HG03558 (cell line): ENCODE data around the gene GLRX2.
A peak's percentile ranks its signal among the peaks of the same experiment; 100 is the strongest.
"Not testable (repeated sequence)": the region's sequence is repeated elsewhere in the genome, so short reads cannot be mapped to it uniquely, and the experiment has no call there.

Source experiments
- ATAC-seq: cut with Tn5 transposase; IDR thresholded peaks from one replicate; pipeline ENCODE4 v1.9.1; 2021; ENCODE audit warnings: moderate number of reproducible peaks; ENCODE audit not compliant: unreplicated experiment; ENCODE audit errors: extremely low read depth

Gene GLRX2, protein sequence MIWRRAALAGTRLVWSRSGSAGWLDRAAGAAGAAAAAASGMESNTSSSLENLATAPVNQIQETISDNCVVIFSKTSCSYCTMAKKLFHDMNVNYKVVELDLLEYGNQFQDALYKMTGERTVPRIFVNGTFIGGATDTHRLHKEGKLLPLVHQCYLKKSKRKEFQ

GRCh38 chr1:193104907-193105820 lies at the start of gene GLRX2:
Gene GLRX2 (minus strand): TSS chr1:193105414. CDS start chr1:193105382, 32 bp downstream.
- peak; percentile 72 for ATAC-seq

DNA sequence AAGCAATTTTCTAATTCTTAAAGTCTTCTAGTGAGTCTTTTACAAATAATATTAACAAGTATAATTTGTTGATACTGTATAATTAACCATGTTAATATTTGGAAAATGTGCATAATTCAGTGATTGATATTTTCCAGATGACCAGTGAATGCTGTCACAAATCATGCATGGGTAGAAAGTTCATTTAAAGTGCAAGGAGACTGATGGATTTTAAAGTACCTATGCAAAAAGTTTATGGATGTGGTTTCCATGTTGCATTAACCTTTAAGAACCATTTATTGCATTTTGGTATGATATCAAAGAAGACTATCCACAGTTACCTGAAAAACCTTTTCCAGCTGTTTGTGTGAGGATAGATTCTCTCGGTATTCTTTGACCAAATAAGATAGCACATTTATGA lies 39.8 kb upstream of the GLRX2 start:
- ATAC-seq = no peak

DNA sequence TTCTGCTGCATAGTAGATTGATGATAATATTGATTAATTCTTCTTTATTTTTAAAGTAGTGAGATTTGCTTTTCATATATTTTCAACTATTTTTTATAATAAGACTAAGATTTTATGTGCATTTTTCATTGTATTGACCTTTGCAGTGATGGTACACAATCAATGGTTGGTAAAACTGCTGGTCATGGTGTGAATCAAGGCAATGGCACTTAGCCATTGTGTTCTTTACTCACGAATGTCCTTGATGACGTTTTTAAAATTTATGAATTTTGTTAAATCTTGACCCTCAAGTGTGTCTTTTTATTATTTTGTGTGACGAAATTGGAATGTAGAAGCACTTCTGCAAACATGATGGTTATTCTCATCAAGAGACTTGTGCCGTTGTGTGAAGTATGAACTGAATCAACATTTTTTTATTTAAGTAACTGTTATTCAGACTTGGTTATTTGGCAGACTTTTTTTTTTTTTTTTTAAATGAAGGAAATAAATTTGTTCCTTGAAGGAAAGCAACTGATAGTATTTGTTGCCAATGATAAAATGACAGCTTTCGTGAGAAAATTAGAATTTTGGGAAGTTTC lies 39.2 kb upstream of the GLRX2 start:
- ATAC-seq = no peak

GRCh38 chr1:193143285-193143684 lies 38.1 kb upstream of the GLRX2 start:
- ATAC-seq = no peak

DNA sequence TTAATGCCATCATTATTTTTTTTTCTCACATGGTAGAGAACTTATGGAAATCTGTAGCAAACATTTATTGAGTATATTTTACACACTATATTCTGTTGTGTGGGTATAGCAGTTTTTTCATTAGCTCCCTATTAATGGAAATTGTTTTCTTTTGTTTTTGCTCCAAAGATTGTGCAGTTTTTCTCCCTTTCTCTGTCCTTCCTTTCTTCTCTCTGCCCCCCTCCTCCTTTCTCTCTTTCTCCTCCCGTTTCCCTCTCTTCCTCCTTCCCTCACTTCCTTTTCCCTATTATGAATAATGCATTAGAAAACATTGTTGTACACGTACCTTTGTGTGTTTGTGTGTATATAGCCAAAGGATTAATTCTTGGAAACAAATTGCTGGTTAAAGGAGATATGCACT lies 37.2 kb upstream of the GLRX2 start:
- no peak for ATAC-seq

DNA sequence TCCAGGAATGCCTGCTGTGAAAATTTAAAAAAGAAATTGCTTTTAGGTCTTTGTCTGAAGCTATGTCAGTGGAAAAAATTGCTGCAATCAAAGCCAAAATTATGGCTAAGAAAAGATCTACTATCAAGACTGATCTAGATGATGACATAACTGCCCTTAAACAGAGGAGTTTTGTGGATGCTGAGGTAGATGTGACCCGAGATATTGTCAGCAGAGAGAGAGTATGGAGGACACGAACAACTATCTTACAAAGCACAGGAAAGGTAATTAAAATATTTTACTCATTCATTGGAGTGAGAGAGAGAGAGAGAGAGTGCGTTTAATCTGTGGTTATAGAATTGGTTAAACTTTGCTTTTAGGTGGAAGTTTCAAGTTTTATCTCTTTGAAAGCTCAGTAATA lies 36.6 kb upstream of the GLRX2 start:
- no peak for ATAC-seq

GRCh38 chr1:193140254-193140653 lies 35.0 kb upstream of the GLRX2 start:
- ATAC-seq = no peak

DNA sequence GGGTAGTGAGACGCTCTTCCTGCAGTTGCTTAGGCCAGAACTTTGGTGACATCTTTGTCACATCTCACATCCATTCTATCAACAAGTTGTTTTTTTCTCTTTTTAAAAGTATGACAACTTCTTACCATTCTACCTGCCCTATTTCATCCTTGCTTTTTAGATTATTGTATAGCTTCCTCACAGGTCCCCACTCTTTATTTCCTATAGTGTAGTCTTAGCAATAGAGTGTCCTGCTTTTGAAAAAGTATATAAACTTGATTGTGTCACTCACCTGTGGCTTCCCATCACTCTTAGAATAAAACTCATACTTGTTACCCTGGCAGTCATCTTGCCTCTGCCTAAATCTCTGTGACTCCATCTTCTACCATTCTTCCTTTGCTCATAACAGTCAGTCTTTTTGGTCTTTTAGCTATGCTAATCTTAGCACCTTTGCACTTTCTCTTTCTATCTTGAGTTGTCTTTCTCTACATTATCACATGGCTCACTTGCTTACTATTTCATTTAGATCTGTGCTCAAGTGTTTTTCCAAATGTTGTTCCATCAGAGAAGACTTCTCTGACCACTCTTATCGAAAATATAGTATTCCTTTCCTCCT lies 26.1 kb upstream of the GLRX2 start:
- ATAC-seq = no peak

GRCh38 chr1:193125369-193125768 lies 20.2 kb upstream of the GLRX2 start:
- ATAC-seq = no peak

- ATAC-seq = no peak
Measured at GRCh38 chr1:193123751-193124150, 18.5 kb upstream of the GLRX2 start.

- peak; percentile 83 for ATAC-seq
Measured at GRCh38 chr1:193121616-193122593, 16.7 kb upstream of the GLRX2 start, which contains the start of gene CDC73. Gene CDC73 (plus strand): TSS chr1:193122031. CDS start chr1:193122201, 170 bp downstream.

- no peak for ATAC-seq
Measured at GRCh38 chr1:193120604-193121166, 15.5 kb upstream of the GLRX2 start.

DNA sequence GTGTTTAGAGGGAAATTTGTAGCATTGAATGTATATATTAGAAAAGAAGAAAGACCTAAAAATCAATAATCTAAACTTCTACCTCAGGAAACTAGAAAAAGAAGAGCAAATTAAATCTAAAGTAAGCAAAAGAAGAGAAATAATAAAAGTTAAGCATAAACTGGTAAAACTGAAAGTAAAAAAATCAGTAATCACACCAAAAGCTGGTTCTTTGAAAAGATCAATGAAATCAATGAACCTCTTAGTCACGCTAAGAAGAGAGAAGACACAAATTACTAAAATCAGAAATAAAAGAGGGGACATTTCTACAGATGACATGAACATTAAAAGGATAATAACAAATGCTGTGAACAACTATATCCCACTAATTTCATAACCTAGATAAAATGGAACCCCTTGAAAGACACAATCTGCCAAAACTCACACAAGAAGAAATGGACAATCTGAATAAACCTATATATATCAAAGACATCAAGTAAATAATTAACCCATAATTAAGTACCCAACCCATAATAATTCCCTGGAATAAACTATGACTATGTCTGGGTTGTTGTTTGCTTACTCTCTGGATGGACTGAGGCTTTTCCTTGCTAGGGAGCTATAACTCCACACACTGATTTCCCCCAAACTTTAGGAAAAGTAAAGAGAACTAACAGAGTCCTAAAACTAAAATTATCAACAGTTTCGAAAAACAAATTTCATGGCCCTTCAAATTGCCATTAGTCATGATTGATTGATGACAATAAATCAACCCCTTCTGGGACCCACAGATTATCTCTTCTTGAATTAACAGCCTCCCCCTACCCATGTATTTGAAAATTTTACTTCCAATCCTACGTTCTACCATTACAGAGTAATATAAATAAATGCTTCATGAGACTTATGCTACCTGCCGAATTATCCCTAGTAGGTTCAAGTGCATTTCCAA lies 13.9 kb upstream of the GLRX2 start:
- ATAC-seq = no peak

DNA sequence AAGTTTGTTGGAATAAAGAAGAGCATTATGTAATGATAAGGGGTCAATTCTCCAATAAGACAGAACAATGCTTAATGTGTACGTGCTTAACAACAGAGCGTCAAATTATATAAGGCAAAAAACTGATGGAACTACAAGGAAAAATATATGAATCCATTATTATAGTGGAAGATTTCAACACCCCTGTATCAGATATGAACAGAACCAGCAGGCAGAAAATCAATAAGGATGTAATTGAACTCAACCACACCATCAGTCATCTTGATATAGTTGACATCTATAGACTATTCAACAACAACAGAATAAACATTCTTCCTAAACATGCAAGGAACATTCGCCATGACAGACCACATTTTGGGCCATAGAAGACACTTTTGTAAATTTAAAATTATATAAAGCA lies 13.0 kb upstream of the GLRX2 start:
- ATAC-seq = no peak

- not testable (repeated sequence) for ATAC-seq
Measured at GRCh38 chr1:193117167-193117566, 12.0 kb upstream of the GLRX2 start.

GRCh38 chr1:193115629-193116227 lies 10.5 kb upstream of the GLRX2 start:
- no peak for ATAC-seq

GRCh38 chr1:193114485-193115095 lies 9.4 kb upstream of the GLRX2 start:
- no peak for ATAC-seq

- ATAC-seq = no peak
Measured at GRCh38 chr1:193113992-193114332, 8.7 kb upstream of the GLRX2 start.
